AG09319 (cell line): ENCODE data around the gene ARSD.
"Not testable (repeated sequence)": the region's sequence is repeated elsewhere in the genome, so short reads cannot be mapped to it uniquely, and the experiment has no call there.

Experiments used
- DNase-seq: peaks from one replicate; pipeline ENCODE4 v3.0.0-alpha.2; 2010; ENCODE audit warnings: low read depth; ENCODE audit errors: extremely low read depth
- CTCF ChIP-seq: IDR thresholded peaks from 2 replicates; pipeline ENCODE4 v1.5.1; 2011; ENCODE audit warnings: low read depth, mild to moderate bottlenecking, inconsistent platforms, low read length, moderate library complexity

The ARSD gene

DNA sequence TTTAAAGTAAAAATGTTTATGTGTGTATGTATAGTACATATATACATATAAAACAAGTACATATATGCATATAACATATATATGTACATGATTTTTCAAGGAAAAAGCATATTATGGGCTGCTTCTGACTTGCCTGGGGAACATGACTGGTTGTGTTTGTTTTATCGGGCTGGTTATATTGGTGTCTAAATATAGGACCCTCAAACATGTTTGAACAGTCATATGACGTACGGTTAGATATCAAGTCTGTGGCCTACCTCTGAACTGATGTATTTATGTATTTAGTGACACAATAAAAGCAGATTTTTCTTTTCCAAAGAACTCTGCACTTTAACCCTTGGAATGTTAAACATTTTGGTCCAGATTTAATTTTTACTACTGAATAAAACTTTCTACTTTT, 37.9 kb upstream of the ARSD start:
- no peak for DNase-seq
- no peak for TF ChIP-seq CTCF

- TF ChIP-seq CTCF, result no peak
- no peak for DNase-seq
These were observed 36.8 kb upstream of the ARSD start for GRCh38 chrX:2965965-2966364.

- DNase-seq, result peak; percentile 19
These were observed 35.1 kb upstream of the ARSD start for GRCh38 chrX:2963992-2964794.

- not testable (repeated sequence) for DNase-seq
These were observed 34.3 kb upstream of the ARSD start for GRCh38 chrX:2963449-2963848.

DNA sequence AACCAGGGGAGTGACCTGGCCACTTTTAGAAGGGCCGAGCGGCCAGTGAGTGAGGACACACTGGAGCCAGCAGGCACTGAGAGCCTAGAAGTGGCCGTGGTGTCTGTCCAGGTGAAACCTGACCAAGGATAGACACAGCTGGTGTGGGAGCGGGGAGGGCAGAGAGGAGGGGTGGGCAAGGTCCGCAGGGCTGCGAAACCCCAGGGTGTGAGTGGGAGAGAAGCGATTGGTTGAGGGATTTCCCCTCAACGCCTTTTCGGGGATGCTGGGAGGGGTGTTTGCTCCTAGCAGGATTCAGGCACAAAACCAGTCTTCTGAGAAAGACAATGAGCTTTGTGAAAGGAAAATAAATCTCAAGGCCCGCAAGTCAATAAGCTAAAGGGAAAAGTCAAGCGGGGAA, 33.2 kb upstream of the ARSD start:
- no peak for TF ChIP-seq CTCF
- DNase-seq, result no peak

DNA sequence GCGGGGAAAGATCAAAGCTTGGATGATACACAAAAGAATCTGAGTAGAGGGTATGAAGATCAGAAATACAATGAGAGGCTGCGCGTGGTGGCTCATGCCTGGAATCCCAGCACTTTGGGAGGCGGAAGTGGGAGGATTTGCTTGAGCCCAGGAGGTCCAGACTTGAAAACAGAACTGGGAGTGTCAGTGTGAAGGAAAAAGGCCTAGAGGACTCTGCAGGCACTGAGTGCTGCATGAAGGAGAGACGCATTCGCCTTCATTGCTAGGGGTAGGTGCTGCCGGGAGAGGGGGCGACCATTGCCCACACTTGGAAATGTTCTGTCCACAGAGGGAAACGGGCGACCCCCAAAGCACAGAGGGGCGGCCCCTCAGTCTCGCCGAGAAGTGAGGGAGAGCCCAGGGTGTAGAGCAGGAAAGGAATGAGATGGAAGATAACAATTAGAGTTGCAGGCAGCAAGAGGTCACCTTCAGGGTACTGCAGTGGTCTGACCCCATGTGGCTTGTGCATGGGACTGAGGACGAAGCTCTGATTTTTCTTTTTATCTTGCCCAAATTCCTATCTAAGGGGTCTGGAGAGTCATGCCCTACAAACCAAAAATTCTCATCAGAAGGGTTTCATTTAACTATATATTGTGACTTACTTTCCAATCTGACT, 31.8 kb upstream of the ARSD start:
- no peak for TF ChIP-seq CTCF

DNA sequence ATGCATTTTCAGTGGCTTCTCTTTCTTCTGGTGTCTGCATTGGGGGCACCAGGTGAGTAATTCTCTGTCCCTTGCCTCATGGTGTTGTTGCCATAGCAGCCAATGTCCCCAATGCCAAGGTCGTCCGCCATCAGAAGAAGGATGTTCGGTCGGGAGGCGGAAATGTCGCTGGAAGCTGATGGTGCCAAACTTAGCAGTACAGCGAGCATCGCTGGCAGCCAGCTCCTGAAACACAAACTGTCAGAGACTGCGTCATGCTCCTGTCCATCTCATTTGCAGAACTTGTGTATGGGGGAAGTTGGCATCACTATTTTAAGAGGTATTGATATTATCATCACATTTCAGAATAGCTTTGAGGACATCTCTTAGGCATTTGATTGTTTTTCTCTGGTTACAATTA, 29.1 kb upstream of the ARSD start:
- DNase-seq, result no peak
- no peak for TF ChIP-seq CTCF

More for the DNA sequence above, 31.8 kb upstream of the ARSD start:
- no peak for DNase-seq

- no peak for TF ChIP-seq CTCF
- no peak for DNase-seq
These were observed 26.7 kb upstream of the ARSD start for GRCh38 chrX:2955838-2956237.
